ENCODE results near the gene GLIS2.

DNA sequence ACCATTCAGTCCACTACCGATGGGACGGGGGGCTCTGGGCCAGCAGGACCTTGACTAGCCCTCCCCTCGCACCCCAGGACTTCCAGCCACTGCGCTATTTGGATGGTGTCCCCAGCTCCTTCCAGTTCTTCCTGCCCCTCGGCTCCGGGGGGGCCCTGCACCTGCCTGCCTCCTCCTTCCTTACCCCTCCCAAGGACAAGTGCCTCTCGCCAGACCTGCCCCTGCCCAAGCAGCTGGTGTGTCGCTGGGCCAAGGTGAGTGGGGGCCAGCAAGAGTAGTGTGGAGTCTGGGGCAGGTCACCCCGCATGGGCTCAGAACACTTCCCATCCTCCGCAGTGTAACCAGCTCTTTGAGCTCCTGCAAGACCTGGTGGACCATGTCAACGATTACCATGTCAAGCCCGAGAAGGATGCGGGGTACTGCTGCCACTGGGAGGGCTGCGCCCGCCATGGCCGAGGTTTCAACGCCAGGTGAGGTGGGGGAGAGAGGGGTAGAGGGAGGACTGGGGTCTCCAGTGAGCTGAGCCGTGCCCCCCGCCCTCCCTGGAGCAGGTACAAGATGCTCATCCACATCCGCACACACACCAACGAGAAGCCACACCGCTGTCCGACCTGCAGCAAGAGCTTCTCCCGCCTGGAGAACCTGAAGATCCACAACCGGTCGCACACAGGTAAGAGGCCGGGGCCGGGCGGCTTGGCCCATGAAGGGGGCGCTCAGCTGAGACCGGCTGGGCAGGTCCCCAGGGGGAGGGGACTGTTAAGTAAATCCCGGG is 19.0 kb downstream of the GLIS2 start:
- TF ChIP-seq, protein P1, sequence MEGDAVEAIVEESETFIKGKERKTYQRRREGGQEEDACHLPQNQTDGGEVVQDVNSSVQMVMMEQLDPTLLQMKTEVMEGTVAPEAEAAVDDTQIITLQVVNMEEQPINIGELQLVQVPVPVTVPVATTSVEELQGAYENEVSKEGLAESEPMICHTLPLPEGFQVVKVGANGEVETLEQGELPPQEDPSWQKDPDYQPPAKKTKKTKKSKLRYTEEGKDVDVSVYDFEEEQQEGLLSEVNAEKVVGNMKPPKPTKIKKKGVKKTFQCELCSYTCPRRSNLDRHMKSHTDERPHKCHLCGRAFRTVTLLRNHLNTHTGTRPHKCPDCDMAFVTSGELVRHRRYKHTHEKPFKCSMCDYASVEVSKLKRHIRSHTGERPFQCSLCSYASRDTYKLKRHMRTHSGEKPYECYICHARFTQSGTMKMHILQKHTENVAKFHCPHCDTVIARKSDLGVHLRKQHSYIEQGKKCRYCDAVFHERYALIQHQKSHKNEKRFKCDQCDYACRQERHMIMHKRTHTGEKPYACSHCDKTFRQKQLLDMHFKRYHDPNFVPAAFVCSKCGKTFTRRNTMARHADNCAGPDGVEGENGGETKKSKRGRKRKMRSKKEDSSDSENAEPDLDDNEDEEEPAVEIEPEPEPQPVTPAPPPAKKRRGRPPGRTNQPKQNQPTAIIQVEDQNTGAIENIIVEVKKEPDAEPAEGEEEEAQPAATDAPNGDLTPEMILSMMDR (IDR thresholded peaks at IDR 0.05 in 2 of 3, conservative IDR thresholded peaks at IDR 0.05 in 1 of 3; ENCODE audit: borderline replicate concordance in 1 of 3, insufficient read depth in 1 of 3, low read depth in 2 of 3, low read length in 2 of 3), result no peak
- TF ChIP-seq CEBPB (IDR thresholded peaks at IDR 0.05; ENCODE audit: low read depth), result no peak
- TF ChIP-seq EZH2 (IDR thresholded peaks at IDR 0.05), result no peak
- no peak for TF ChIP-seq POLR2A (IDR thresholded peaks at IDR 0.05; ENCODE audit: borderline replicate concordance, extremely low read depth, insufficient read depth, insufficient read length)
- TF ChIP-seq RAD21 (IDR thresholded peaks at IDR 0.05; ENCODE audit: low read depth), result no peak
- TF ChIP-seq TCF7L2 (IDR thresholded peaks at IDR 0.05; ENCODE audit: borderline replicate concordance, extremely low read depth, insufficient read depth, insufficient read length), result no peak
- TF ChIP-seq, protein P2, sequence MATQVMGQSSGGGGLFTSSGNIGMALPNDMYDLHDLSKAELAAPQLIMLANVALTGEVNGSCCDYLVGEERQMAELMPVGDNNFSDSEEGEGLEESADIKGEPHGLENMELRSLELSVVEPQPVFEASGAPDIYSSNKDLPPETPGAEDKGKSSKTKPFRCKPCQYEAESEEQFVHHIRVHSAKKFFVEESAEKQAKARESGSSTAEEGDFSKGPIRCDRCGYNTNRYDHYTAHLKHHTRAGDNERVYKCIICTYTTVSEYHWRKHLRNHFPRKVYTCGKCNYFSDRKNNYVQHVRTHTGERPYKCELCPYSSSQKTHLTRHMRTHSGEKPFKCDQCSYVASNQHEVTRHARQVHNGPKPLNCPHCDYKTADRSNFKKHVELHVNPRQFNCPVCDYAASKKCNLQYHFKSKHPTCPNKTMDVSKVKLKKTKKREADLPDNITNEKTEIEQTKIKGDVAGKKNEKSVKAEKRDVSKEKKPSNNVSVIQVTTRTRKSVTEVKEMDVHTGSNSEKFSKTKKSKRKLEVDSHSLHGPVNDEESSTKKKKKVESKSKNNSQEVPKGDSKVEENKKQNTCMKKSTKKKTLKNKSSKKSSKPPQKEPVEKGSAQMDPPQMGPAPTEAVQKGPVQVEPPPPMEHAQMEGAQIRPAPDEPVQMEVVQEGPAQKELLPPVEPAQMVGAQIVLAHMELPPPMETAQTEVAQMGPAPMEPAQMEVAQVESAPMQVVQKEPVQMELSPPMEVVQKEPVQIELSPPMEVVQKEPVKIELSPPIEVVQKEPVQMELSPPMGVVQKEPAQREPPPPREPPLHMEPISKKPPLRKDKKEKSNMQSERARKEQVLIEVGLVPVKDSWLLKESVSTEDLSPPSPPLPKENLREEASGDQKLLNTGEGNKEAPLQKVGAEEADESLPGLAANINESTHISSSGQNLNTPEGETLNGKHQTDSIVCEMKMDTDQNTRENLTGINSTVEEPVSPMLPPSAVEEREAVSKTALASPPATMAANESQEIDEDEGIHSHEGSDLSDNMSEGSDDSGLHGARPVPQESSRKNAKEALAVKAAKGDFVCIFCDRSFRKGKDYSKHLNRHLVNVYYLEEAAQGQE (IDR thresholded peaks at IDR 0.05; ENCODE audit: low read depth), result no peak
- TF ChIP-seq EZH2phosphoT487 (IDR thresholded peaks at IDR 0.05; ENCODE audit: borderline replicate concordance), result no peak
- TF ChIP-seq, protein P3, sequence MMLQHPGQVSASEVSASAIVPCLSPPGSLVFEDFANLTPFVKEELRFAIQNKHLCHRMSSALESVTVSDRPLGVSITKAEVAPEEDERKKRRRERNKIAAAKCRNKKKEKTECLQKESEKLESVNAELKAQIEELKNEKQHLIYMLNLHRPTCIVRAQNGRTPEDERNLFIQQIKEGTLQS (IDR thresholded peaks at IDR 0.05), result no peak
- TF ChIP-seq ZNF274 (IDR thresholded peaks at IDR 0.05; ENCODE audit: low read depth, low read length), result no peak
- TF ChIP-seq ZFX (IDR thresholded peaks at IDR 0.05), result no peak
- no peak for TF ChIP-seq SRF (IDR thresholded peaks at IDR 0.05; ENCODE audit: low read depth)
- TF ChIP-seq, protein P4, sequence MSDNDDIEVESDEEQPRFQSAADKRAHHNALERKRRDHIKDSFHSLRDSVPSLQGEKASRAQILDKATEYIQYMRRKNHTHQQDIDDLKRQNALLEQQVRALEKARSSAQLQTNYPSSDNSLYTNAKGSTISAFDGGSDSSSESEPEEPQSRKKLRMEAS (IDR thresholded peaks at IDR 0.05), result no peak
- TF ChIP-seq POLR2AphosphoS5 (IDR thresholded peaks at IDR 0.05; ENCODE audit: low read depth, low read length), result no peak
